Activated CD8-positive, alpha-beta memory T cell treated with anti-CD3 and anti-CD28 coated beads for 36 hours (primary cell): ENCODE results near the gene GIGYF1. TPM values are rescaled to one million over a fixed set of nuclear protein-coding genes. Genes with fewer than 3 reads are reported as not detected.
"Not testable (repeated sequence)": the region's sequence is repeated elsewhere in the genome, so short reads cannot be mapped to it uniquely, and the experiment has no call there.

Source experiments
- CTCF ChIA-PET: fragments of 350-600 bp; sonication (Branson Sonifier 250); formaldehyde crosslinking; loops from one replicate; lab custom pipeline; 2021; ENCODE audit warnings: antibody characterized with exemption; lab: Charles Lee
- POLR2A ChIA-PET: fragments of 350-600 bp; sonication (Branson Sonifier 250); formaldehyde crosslinking; loops from one replicate; lab custom pipeline; 2021; ENCODE audit warnings: antibody characterized with exemption; lab: Charles Lee
- total RNA-seq, 2 experiments: library from RNA; stranded (reverse); gene quantifications; one replicate each; pipeline ENCODE4 v1.2.3, GENCODE V29; 2021

The GIGYF1 gene
- total RNA-seq: 10 to 100 TPM; 47.8 to 48.6 TPM

- ChIA-PET POLR2A (interaction anchor here (0.5 to 2.9 kb wide), 3 partner anchors 11 to 265 kb away, joined by 3 to 10 read pairs (median 4); partner anchors contain the start of genes MEPCE and POP7), CTCF (interaction anchor here (0.6 to 8.0 kb wide), 3 partner anchors 11 to 1772 kb away, joined by 4 to 78 read pairs (median 5); partner anchors contain the start of gene POP7)
These were observed at the start of gene GIGYF1 for GRCh38 chr7:100694098-100694745. Gene GIGYF1 (minus strand): TSS chr7:100694250. CDS start chr7:100688238, 6,012 bp downstream.

DNA sequence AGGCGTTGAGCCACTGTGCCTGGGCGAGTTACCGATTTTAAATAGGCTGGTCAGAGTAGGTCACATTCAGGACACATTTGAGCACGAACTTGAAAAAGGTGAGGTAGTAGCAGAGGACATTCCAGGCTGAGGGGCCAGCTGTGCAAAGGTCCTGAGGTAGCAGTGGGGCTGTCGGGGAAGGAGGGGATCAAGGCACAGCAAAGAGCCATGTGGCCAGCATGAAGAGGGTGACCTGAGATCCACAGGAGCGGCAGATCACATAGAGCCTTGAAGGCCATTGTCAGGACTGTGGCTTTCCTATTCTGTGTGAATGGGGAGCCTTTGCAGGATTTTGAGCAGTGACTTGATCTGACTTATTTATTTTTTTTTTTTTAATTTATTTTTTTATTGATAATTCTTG is 45.9 kb upstream of the GIGYF1 start:
- CTCF ChIA-PET: no interaction called here
- POLR2A ChIA-PET: no interaction called here

DNA sequence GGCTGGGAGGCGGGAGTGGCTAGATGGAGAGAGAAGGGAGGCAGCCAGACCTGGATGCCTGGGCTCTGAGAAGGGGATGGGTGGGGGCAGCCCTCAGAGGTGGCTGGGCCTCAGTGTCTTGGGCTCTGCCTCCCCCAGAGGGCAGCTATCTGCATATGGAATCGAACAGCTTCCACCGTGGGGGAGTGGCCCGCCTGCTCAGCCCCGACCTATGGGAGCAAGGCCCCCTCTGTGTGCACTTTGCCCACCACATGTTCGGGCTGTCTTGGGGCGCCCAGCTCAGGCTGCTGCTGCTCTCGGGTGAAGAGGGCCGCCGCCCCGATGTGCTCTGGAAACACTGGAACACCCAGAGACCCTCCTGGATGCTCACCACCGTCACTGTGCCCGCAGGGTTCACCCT is 42.6 kb upstream of the GIGYF1 start:
- ChIA-PET POLR2A (no interaction called here), CTCF (no interaction called here)

GRCh38 chr7:100735730-100736129 is 41.7 kb upstream of the GIGYF1 start:
- CTCF ChIA-PET: no interaction called here
- POLR2A ChIA-PET: no interaction called here

DNA sequence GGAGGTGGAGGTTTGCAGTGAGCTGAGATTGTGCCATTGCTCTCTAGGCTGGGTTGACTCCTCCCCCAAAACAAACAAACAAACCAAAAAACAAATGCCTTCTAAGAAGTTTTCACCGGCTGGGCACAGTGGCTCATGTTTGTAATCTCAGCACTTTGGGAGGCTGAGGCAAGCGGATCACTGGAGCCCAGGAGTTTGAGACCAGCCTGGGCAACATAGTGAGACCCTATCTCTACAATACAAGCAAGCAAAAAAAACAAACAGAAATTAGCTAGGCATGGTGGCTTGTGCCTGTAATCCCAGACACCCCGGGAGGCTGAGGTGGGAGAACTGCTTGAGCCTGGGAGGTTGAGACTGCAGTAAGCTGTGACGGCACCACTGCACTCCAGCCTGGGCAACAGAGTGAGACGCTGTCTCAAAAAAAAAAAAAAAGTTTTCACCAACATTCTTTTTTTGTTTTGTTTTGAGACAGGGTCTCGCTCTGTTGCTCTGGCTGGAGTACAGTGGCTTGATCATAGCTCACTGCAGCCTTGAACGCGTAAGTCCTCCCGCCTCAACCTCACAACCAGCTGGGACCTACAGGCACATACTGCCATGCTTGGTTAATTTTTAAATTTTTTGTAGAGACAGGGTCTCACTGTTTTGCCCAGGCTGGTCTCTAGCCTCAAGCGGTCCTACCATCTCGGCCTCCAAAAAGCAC is 38.0 kb upstream of the GIGYF1 start:
- CTCF ChIA-PET: no interaction called here
- POLR2A ChIA-PET: no interaction called here

DNA sequence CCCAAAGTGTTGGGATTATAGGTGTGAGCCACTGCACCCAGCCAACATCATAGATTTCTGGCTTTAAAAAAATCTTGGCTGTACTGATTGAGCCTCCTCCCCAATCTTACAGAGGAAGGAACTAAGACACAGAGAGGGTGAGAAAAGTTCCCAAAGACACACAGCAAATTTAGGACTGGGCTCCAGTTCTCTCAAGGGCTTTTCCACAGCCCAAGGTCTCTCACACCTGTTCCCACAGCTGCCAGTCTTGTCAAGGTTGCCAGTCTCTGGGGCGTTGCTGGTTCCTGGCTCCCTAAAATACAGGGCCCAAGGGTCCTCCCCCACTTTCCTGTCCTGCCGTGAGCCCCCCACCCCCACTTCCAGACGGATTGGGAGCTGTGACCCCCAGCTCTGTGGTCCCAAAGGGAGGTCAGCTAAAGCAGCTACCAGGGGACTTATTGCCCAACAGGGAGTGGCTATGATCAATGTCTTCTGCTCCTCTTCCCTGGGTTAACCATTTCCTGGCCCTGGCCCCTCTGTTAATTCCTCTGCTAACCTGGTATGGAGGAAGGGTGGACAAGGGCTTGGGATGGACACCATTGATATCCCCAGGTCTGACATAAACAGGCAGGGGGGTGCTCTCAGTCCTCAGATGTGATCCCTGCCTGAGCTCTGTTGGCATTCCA is 36.2 kb upstream of the GIGYF1 start:
- ChIA-PET POLR2A (no interaction called here), CTCF (interaction anchor here (0.7 kb wide), 1 partner anchor 11 kb away, joined by 4 read pairs; no protein-coding TSS in a partner anchor)

DNA sequence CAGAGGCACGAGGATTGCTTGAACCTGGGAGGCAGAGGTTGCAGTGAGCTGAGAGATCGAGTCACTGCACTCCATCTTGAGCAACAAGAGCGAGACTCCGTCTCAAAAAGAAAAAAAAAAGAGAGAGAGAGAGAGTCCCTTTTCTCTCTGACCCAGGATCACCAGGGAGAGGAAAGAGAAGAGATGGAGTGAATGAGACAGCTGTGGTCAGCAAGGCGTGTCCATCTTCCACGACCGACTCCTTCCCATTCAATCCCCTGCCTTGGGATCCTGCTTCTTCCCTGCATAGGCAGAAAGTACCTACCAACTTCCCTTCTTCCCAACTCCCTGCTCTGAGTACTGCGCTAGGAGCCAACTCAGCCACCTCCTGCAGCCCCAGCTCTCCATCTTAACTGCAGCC is 34.1 kb upstream of the GIGYF1 start:
- POLR2A ChIA-PET: interaction anchor here (1.0 kb wide), 1 partner anchor 16 kb away, joined by 3 read pairs; no protein-coding TSS in a partner anchor

GRCh38 chr7:100726996-100727761 is 33.1 kb upstream of the GIGYF1 start:
- ChIA-PET CTCF (interaction anchor here (0.5 kb wide), 1 partner anchor 118 kb away, joined by 5 read pairs; no protein-coding TSS in a partner anchor), POLR2A (no interaction called here)

More for the DNA sequence above, 34.1 kb upstream of the GIGYF1 start:
- CTCF ChIA-PET: no interaction called here

DNA sequence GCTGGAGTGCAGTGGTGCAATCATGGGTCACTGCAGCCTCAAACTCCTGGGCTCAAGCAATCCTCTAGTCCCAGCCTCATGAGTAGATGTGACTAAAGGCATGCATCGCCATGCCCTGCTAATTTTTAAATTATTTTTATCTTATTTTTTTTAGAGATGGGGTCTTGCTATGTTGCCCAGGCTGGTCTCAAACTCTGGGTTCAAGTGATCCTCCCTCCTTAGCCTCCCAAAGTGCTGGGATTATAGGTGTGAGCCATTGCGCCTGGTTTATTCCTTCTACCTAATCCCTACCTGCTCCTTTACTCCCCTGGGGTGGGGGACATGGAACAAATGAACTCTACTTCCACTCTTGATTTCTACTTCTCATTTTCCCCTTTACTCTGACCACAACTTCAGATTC is 30.3 kb upstream of the GIGYF1 start:
- POLR2A ChIA-PET: not testable (repeated sequence)
- CTCF ChIA-PET: interaction anchor here (0.8 to 2.2 kb wide), 6 partner anchors 10 to 160 kb away, joined by 3 to 19 read pairs (median 4); partner anchors contain the start of genes POP7 and SLC12A9

- ChIA-PET POLR2A (no interaction called here), CTCF (interaction anchor here (0.9 to 1.8 kb wide), 2 partner anchors 18 to 159 kb away, joined by 3 to 5 read pairs; partner anchors contain the start of gene POP7)
These were observed 29.8 kb upstream of the GIGYF1 start for GRCh38 chr7:100723732-100724275.

DNA sequence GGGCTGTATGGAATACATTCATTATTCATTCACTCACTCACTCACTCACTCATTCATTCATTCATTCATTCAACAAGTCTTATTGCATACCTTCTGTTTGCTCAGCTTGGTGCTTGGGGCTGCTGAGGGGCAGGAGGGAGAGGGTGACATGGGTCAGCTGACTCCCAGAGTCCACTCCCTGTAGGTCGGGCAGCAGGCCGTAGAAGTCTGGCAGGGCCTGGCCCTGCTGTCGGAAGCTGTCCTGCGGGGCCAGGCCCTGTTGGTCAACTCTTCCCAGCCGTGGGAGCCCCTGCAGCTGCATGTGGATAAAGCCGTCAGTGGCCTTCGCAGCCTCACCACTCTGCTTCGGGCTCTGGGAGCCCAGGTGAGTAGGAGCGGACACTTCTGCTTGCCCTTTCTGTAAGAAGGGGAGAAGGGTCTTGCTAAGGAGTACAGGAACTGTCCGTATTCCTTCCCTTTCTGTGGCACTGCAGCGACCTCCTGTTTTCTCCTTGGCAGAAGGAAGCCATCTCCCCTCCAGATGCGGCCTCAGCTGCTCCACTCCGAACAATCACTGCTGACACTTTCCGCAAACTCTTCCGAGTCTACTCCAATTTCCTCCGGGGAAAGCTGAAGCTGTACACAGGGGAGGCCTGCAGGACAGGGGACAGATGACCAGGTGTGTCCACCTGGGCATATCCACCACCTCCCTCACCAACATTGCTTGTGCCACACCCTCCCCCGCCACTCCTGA is 28.6 kb upstream of the GIGYF1 start:
- CTCF ChIA-PET: interaction anchor here (1.8 kb wide), 1 partner anchor 158 kb away, joined by 5 read pairs; no protein-coding TSS in a partner anchor
- POLR2A ChIA-PET: no interaction called here

- ChIA-PET CTCF (no interaction called here), POLR2A (no interaction called here)
These were observed 27.4 kb upstream of the GIGYF1 start for GRCh38 chr7:100721505-100721812.

DNA sequence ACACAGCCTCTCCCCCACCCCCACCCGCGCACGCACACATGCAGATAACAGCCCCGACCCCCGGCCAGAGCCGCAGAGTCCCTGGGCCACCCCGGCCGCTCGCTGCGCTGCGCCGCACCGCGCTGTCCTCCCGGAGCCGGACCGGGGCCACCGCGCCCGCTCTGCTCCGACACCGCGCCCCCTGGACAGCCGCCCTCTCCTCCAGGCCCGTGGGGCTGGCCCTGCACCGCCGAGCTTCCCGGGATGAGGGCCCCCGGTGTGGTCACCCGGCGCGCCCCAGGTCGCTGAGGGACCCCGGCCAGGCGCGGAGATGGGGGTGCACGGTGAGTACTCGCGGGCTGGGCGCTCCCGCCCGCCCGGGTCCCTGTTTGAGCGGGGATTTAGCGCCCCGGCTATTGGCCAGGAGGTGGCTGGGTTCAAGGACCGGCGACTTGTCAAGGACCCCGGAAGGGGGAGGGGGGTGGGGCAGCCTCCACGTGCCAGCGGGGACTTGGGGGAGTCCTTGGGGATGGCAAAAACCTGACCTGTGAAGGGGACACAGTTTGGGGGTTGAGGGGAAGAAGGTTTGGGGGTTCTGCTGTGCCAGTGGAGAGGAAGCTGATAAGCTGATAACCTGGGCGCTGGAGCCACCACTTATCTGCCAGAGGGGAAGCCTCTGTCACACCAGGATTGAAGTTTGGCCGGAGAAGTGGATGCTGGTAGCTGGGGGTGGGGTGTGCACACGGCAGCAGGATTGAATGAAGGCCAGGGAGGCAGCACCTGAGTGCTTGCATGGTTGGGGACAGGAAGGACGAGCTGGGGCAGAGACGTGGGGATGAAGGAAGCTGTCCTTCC is 26.8 kb upstream of the GIGYF1 start:
- ChIA-PET POLR2A (no interaction called here), CTCF (interaction anchor here (2.0 kb wide), 1 partner anchor 15 kb away, joined by 5 read pairs; the partner anchor contains the start of gene POP7)

DNA sequence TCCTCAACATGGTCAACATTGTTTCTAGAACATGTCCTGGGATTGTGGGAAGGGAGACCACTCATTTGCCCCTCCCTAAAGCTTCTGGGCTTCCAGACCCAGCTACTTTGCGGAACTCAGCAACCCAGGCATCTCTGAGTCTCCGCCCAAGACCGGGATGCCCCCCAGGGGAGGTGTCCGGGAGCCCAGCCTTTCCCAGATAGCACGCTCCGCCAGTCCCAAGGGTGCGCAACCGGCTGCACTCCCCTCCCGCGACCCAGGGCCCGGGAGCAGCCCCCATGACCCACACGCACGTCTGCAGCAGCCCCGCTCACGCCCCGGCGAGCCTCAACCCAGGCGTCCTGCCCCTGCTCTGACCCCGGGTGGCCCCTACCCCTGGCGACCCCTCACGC is 26.2 kb upstream of the GIGYF1 start, which contains the start of gene EPO:
EPO (plus strand) TSS at position 190 of the 392 bp plus-strand sequence. CDS start 513 bp downstream, outside the sequence.
- POLR2A ChIA-PET: interaction anchor here (0.5 kb wide), 1 partner anchor 190 kb away, joined by 6 read pairs; no protein-coding TSS in a partner anchor
- CTCF ChIA-PET: interaction anchor here (2.0 kb wide), 1 partner anchor 14 kb away, joined by 5 read pairs; the partner anchor contains the start of gene POP7

GRCh38 chr7:100719523-100720278 is 25.7 kb upstream of the GIGYF1 start:
- CTCF ChIA-PET: interaction anchor here (0.6 to 2.0 kb wide), 2 partner anchors 11 to 14 kb away, joined by 4 to 5 read pairs; partner anchors contain the start of gene POP7

DNA sequence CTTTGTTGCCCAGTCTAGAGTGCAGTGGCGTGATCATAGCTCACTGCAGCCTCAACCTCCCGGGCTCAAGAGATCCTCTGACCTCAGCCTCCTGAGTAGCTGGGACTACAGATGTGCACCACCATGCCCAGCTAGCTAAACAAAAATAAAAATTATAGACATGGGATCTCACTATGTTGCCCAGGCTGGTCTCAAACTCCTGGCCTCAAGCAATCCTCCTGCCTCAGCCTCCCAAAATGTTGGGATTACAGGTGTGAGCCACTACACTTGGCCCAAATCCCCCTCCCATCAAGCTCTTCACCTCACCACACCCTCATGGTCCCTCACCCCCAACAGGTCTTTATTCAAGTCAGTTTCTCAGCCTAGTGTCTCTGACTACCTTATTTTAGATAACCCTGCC is 23.0 kb upstream of the GIGYF1 start:
- POLR2A ChIA-PET: not testable (repeated sequence)
- CTCF ChIA-PET: interaction anchor here (0.8 to 1.4 kb wide), 4 partner anchors 8 to 135 kb away, joined by 3 read pairs; partner anchors contain the start of gene SLC12A9

More at GRCh38 chr7:100719523-100720278, 25.7 kb upstream of the GIGYF1 start:
- POLR2A ChIA-PET: interaction anchor here (0.5 kb wide), 1 partner anchor 190 kb away, joined by 6 read pairs; no protein-coding TSS in a partner anchor
